Heart left ventricle (tissue), 13 donors: ENCODE results near the gene PGP.

Experiments
- CTCF ChIP-seq, 12 donors: fragments of 200-600 bp; sonication (generic) in 4 of 12; IDR thresholded peaks; one replicate each; pipeline versions ENCODE4 v1.5.0 to v1.8.0; 2018 to 2022; ENCODE audit warnings: antibody characterized with exemption in 12 of 12, mild to moderate bottlenecking in 5 of 12
- POLR2A ChIP-seq, 2 donors: fragments of 450-650 bp; IDR thresholded peaks; one replicate each; pipeline ENCODE4 v1.6.1; 2017; ENCODE audit warnings: antibody characterized with exemption in 2 of 2, mild to moderate bottlenecking in 2 of 2, moderate library complexity in 2 of 2
- donor health status: ischemic (EF 13 %, LVEDD 7.1; RV severe dilation, severe dysfunction).
- donor health status: DM: no; HTN: yes; CAD: no.
- donor health status: DM: no; HTN: no; CAD: no.
- donor health status: ischemic (EF 25% LVEDD 6.9; RV normal size, moderate dysfunction).
- donor health status: ischemic (EF 25% LVEDD 5.7; RV mildly dilated, moderate dysfunction).
- donor health status: ischemic (EF 35%, LVEDD 5.7; RV mildly dilated, moderate dysfunction).
- donor health status: nonischemic (EF 11% LVEDD 7.7; RV severe dilation, severe dysfunction).
- donor health status: DM: yes; HTN: yes; CAD: no.
- donor health status: PGD.
- donor health status: ischemic (EF 29% LVEDD 5.4; RV normal size, mild dysfunction).
- donor health status: nonischemic (EF 23%, LVEDD 6.1; RV moderate dilation, normal function).

- TF ChIP-seq CTCF (IDR thresholded peaks at IDR 0.05), result no peak
- TF ChIP-seq POLR2A (IDR thresholded peaks at IDR 0.05), result no peak
Observed at GRCh38 chr16:2226245-2226793, 11.7 kb upstream of the PGP start.
